BLaER1 treated with 17β-estradiol and CSF1 and Interleukin-3, amounts not matched to agents 10 nM and 100 nM (cell line): ENCODE results near the gene SERINC2.
"Not testable (repeated sequence)": the region's sequence is repeated elsewhere in the genome, so short reads cannot be mapped to it uniquely, and the experiment has no call there.

Source experiments
- H3K27ac ChIP-seq, 11 experiments: shearing (Covaris generic); formaldehyde crosslinking; 2 replicates each; pipeline ENCODE4 v1.8.1; 2022
- H3K27me3 ChIP-seq, 11 experiments: shearing (Covaris generic); formaldehyde crosslinking; 2 replicates each; pipeline ENCODE4 v1.8.1; 2022
- H3K36me3 ChIP-seq, 11 experiments: shearing (Covaris generic); formaldehyde crosslinking; 2 replicates each; pipeline ENCODE4 v1.8.1; 2022
- H3K4me1 ChIP-seq, 10 experiments: shearing (Covaris generic); formaldehyde crosslinking; 2 replicates each; pipeline ENCODE4 v1.8.1; 2022
- H3K4me2 ChIP-seq, 11 experiments: shearing (Covaris generic); formaldehyde crosslinking; 2 replicates each; pipeline ENCODE4 v1.8.1; 2022
- H3K4me3 ChIP-seq, 10 experiments: shearing (Covaris generic); formaldehyde crosslinking; 2 replicates each; pipeline ENCODE4 v1.8.1; 2022
- H3K9ac ChIP-seq, 11 experiments: shearing (Covaris generic); formaldehyde crosslinking; 2 replicates each; pipeline ENCODE4 v1.8.1; 2022
- H3K9me3 ChIP-seq, 11 experiments: shearing (Covaris generic); formaldehyde crosslinking; replicated peaks in 1 of 11; 2 replicates each; pipeline ENCODE4 v1.8.1; 2022
- H4K20me1 ChIP-seq, 11 experiments: shearing (Covaris generic); formaldehyde crosslinking; 2 replicates each; pipeline ENCODE4 v1.8.1; 2022
- Cebpa-rat ChIP-seq, 11 experiments: shearing (Covaris generic); IDR thresholded peaks; 2 replicates each; pipeline ENCODE4 v1.8.1; 2022

Gene SERINC2

GRCh38 chr1:31453384-31454079 lies 40.5 kb downstream of the SERINC2 start:
- no peaks in the 10 kb centered on the region for H4K20me1 ChIP-seq
- H3K4me1 ChIP-seq = no peaks in the 10 kb centered on the region
- H3K9me3 ChIP-seq = peaks cover 77 to 88% (median 81%) of the 10 kb centered on the region in 11 experiments
- no peak overlapping the region for H3K27ac ChIP-seq
- H3K9ac ChIP-seq = no peak overlapping the region
- H3K36me3 ChIP-seq = peaks cover 0 to 7% (median 0%) of the 10 kb centered on the region in 11 experiments; a peak in 4 of 22 replicates
- H3K4me3 ChIP-seq = no peak overlapping the region
- H3K27me3 ChIP-seq = no peaks in the 10 kb centered on the region
- TF ChIP-seq Cebpa-rat (IDR thresholded peaks at IDR 0.05) = no peak
- H3K4me2 ChIP-seq = no peak overlapping the region

GRCh38 chr1:31458287-31458896 lies 45.4 kb downstream of the SERINC2 start:
- peaks cover 86 to 100% (median 95%) of the 10 kb centered on the region in 11 experiments for H3K9me3 ChIP-seq

DNA sequence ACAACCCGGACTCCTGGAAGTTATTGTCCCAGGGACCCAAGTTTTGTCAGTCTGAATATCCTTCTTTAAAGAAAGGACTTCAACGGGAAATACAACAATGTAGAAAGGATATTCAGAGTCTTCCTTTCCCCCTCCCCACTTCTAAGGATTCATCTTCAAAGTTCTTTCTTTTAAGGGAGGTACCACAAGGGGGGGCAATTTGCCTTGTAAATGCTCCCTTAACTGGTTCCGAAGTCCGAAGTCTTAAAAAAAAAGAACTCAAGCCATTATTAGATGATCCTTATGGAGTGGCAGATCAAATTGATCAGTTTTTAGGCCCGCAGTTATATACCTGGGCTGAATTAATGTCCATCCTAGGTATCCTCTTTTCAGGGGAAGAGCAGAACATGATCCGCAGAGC lies 47.0 kb downstream of the SERINC2 start:
- Histone ChIP-seq H3K4me3 (no peak overlapping the region), H3K36me3 (peaks cover 0 to 6% (median 0%) of the 10 kb centered on the region in 11 experiments; a peak in 2 of 22 replicates), H3K4me1 (no peaks in the 10 kb centered on the region), H3K27me3 (no peaks in the 10 kb centered on the region), H4K20me1 (no peaks in the 10 kb centered on the region), H3K4me2 (no peak overlapping the region), H3K9me3 (peaks cover 73 to 100% (median 90%) of the 10 kb centered on the region in 11 experiments), H3K27ac (no peak overlapping the region), H3K9ac (no peak overlapping the region)
- TF ChIP-seq Cebpa-rat (IDR thresholded peaks at IDR 0.05) = no peak

More at GRCh38 chr1:31458287-31458896, 45.4 kb downstream of the SERINC2 start:
- no peaks in the 10 kb centered on the region for H3K27me3 ChIP-seq
- H4K20me1 ChIP-seq = no peaks in the 10 kb centered on the region
- TF ChIP-seq Cebpa-rat (IDR thresholded peaks at IDR 0.05) = no peak
- no peak overlapping the region for H3K27ac ChIP-seq
- H3K4me3 ChIP-seq = peak overlapping the region in 5 of 10 experiments; percentile 2 to 20 (median 14); a peak in 2 of 20 replicates
- no peaks in the 10 kb centered on the region for H3K4me1 ChIP-seq
- no peak overlapping the region for H3K4me2 ChIP-seq
- no peak overlapping the region for H3K9ac ChIP-seq
- peaks cover 0 to 6% (median 0%) of the 10 kb centered on the region in 11 experiments; a peak in 4 of 22 replicates for H3K36me3 ChIP-seq

GRCh38 chr1:31467005-31467674 lies 54.1 kb downstream of the SERINC2 start:
- no peak overlapping the region for H3K9ac ChIP-seq
- no peak overlapping the region for H3K27ac ChIP-seq
- no peak for TF ChIP-seq Cebpa-rat (IDR thresholded peaks at IDR 0.05)

GRCh38 chr1:31470794-31471315 lies 57.8 kb downstream of the SERINC2 start:
- Histone ChIP-seq H3K4me3 (no peak overlapping the region), H3K36me3 (peaks cover 0 to 3% (median 0%) of the 10 kb centered on the region in 11 experiments; a peak in 4 of 22 replicates), H3K27ac (no peak overlapping the region), H3K9me3 (peaks cover 89 to 100% (median 97%) of the 10 kb centered on the region in 11 experiments), H3K4me1 (peaks cover 0 to 19% (median 8%) of the 10 kb centered on the region in 10 experiments; a peak in 11 of 20 replicates), H3K9ac (no peak overlapping the region), H4K20me1 (no peaks in the 10 kb centered on the region), H3K4me2 (peak overlapping the region in 5 of 11 experiments; percentile 3 to 32 (median 17); a peak in 5 of 22 replicates), H3K27me3 (no peaks in the 10 kb centered on the region)
- TF ChIP-seq Cebpa-rat (IDR thresholded peaks at IDR 0.05) = no peak

More at GRCh38 chr1:31467005-31467674, 54.1 kb downstream of the SERINC2 start:
- Histone ChIP-seq H3K36me3 (peaks cover 0 to 10% (median 0%) of the 10 kb centered on the region in 11 experiments; a peak in 5 of 22 replicates), H3K4me3 (no peak overlapping the region; a peak in 1 of 20 replicates), H3K27me3 (no peaks in the 10 kb centered on the region), H4K20me1 (no peaks in the 10 kb centered on the region), H3K9me3 (peaks cover 72 to 100% (median 87%) of the 10 kb centered on the region in 11 experiments), H3K4me1 (peaks cover 0 to 13% (median 4%) of the 10 kb centered on the region in 10 experiments; a peak in 8 of 20 replicates), H3K4me2 (no peak overlapping the region)

GRCh38 chr1:31471452-31472313 lies 58.7 kb downstream of the SERINC2 start:
- H3K27me3 ChIP-seq, H3K36me3 ChIP-seq, H3K9ac ChIP-seq, H4K20me1 ChIP-seq: not testable (repeated sequence)
- H3K4me2 ChIP-seq = peak overlapping the region in 5 of 11 experiments; percentile 3 to 41 (median 19); a peak in 6 of 22 replicates
- H3K27ac ChIP-seq = peak overlapping the region in 1 of 11 experiments; percentile 4; a peak in 2 of 22 replicates
- peaks cover 0 to 26% (median 9%) of the 10 kb centered on the region in 10 experiments; a peak in 18 of 20 replicates for H3K4me1 ChIP-seq
- peak overlapping the region in 1 of 10 experiments; percentile 11; a peak in 2 of 20 replicates for H3K4me3 ChIP-seq
- H3K9me3 ChIP-seq = peaks cover 81 to 100% (median 90%) of the 10 kb centered on the region in 11 experiments

DNA sequence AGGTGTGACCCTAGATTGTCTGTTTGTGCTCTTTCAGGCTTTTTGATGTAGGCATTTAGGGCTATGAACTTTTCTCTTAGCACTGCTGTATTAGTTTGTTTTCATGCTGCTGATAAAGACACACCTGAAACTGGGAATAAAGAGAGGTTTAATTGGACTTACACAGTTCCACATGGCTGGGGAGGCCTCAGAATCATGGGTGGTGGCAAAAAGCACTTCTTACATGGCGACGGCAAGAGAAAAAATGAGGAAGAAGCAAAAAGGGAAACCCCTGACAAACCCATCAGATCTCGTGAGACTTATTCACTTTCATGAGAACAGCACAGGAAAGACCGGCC lies 59.3 kb downstream of the SERINC2 start:
- not testable (repeated sequence) for H3K9ac ChIP-seq, H3K36me3 ChIP-seq, H3K27me3 ChIP-seq, H4K20me1 ChIP-seq
- H3K4me1 ChIP-seq = peaks cover 6 to 32% (median 15%) of the 10 kb centered on the region in 10 experiments
- peak overlapping the region in 4 of 10 experiments; percentile 11 to 25 (median 18); a peak in 4 of 20 replicates for H3K4me3 ChIP-seq
- peaks cover 75 to 95% (median 84%) of the 10 kb centered on the region in 11 experiments for H3K9me3 ChIP-seq
- H3K4me2 ChIP-seq = peak overlapping the region in 5 of 11 experiments; percentile 4 to 41 (median 21); a peak in 5 of 22 replicates
- peak overlapping the region in 1 of 11 experiments; percentile 4; a peak in 2 of 22 replicates for H3K27ac ChIP-seq

GRCh38 chr1:31472673-31473072 lies 59.7 kb downstream of the SERINC2 start:
- H3K4me3 ChIP-seq = peak overlapping the region in 4 of 10 experiments; percentile 11 to 25 (median 18); a peak in 5 of 20 replicates

GRCh38 chr1:31473508-31473907 lies 60.5 kb downstream of the SERINC2 start:
- H3K36me3 ChIP-seq, H3K27me3 ChIP-seq, H3K4me2 ChIP-seq, H4K20me1 ChIP-seq, H3K9ac ChIP-seq, H3K4me3 ChIP-seq, H3K27ac ChIP-seq: not testable (repeated sequence)
- H3K4me1 ChIP-seq = peaks cover 18 to 45% (median 27%) of the 10 kb centered on the region in 10 experiments
- peaks cover 62 to 83% (median 72%) of the 10 kb centered on the region in 11 experiments for H3K9me3 ChIP-seq

More at GRCh38 chr1:31472673-31473072, 59.7 kb downstream of the SERINC2 start:
- H4K20me1 ChIP-seq, H3K36me3 ChIP-seq, H3K9ac ChIP-seq, H3K27me3 ChIP-seq: not testable (repeated sequence)
- peak overlapping the region in 1 of 11 experiments; percentile 4; a peak in 2 of 22 replicates for H3K27ac ChIP-seq
- peaks cover 10 to 36% (median 19%) of the 10 kb centered on the region in 10 experiments for H3K4me1 ChIP-seq
- H3K4me2 ChIP-seq = peak overlapping the region in 5 of 11 experiments; percentile 4 to 41 (median 21); a peak in 5 of 22 replicates
- H3K9me3 ChIP-seq = peaks cover 71 to 91% (median 81%) of the 10 kb centered on the region in 11 experiments

DNA sequence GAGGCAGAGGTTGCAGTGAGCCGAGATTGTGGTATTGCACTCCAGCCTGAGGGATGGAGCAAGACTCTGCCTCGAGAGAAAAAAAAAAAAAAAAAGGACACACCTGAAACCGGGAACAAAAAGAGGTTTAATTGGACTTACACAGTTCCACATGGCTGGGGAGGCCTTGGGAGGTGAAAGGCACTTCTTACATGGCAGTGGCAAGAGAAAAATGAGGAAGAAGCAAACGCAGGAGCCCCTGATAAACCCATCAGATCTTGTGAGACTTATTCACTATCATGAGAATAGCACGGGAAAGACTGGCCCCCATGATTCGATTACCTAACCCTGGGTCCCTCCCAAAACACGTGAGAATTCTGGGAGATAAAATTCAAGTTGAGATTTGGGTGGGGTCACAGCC lies 61.6 kb downstream of the SERINC2 start:
- H3K27me3 ChIP-seq = not testable (repeated sequence)

More for the DNA sequence above, 61.6 kb downstream of the SERINC2 start:
- Histone ChIP-seq H3K9me3 (peaks cover 52 to 76% (median 62%) of the 10 kb centered on the region in 11 experiments), H3K4me1 (peaks cover 19 to 48% (median 31%) of the 10 kb centered on the region in 10 experiments)
- H3K36me3 ChIP-seq, H3K27ac ChIP-seq, H3K4me2 ChIP-seq, H3K9ac ChIP-seq, H4K20me1 ChIP-seq, H3K4me3 ChIP-seq: not testable (repeated sequence)
